Measurements from ENCODE around the gene ABL1.

GRCh38 chr9:130825351-130825651 lies 9.8 kb upstream of the ABL1 start:
- TF ChIP-seq POLR2AphosphoS5 (IDR thresholded peaks at IDR 0.05) (no peak), POLR2A (IDR thresholded peaks at IDR 0.05) (no peak)
- TF ChIP-seq, protein P1, sequence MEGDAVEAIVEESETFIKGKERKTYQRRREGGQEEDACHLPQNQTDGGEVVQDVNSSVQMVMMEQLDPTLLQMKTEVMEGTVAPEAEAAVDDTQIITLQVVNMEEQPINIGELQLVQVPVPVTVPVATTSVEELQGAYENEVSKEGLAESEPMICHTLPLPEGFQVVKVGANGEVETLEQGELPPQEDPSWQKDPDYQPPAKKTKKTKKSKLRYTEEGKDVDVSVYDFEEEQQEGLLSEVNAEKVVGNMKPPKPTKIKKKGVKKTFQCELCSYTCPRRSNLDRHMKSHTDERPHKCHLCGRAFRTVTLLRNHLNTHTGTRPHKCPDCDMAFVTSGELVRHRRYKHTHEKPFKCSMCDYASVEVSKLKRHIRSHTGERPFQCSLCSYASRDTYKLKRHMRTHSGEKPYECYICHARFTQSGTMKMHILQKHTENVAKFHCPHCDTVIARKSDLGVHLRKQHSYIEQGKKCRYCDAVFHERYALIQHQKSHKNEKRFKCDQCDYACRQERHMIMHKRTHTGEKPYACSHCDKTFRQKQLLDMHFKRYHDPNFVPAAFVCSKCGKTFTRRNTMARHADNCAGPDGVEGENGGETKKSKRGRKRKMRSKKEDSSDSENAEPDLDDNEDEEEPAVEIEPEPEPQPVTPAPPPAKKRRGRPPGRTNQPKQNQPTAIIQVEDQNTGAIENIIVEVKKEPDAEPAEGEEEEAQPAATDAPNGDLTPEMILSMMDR (IDR thresholded peaks at IDR 0.05), result no peak

All from suprapubic skin (tissue), 4 donors.